ENCODE results near the gene MGST2. TPM values are rescaled to one million over a fixed set of nuclear protein-coding genes. Genes with fewer than 3 reads are reported as not detected.

MGST2 gene
- polyA plus RNA-seq, 1 experiment = 10.0 TPM

GRCh38 chr4:139660568-139661043 lies 5.0 kb upstream of the MGST2 start:
- Histone ChIP-seq H3K36me3 (ENCODE audit: control insufficient read depth, insufficient read depth, low read length) (no peaks in the 10 kb centered on the region), H3K27me3 (ENCODE audit: control insufficient read depth, insufficient read depth, low read length) (no peaks in the 10 kb centered on the region), H3K4me3 (ENCODE audit: low read depth, low read length) (no peak overlapping the region)
- ChIA-PET CTCF (interaction anchor here (1.0 to 1.1 kb wide), 2 partner anchors 58 to 163 kb away, joined by 3 to 5 read pairs; no protein-coding TSS in a partner anchor), POLR2A (no interaction called here)
- DNase-seq (ENCODE audit: low read depth) = no peak
- TF ChIP-seq CTCF (IDR thresholded peaks at IDR 0.05; ENCODE audit: insufficient read depth, low read depth, low read length) = no peak

GRCh38 chr4:139663561-139664138 lies 2.0 kb upstream of the MGST2 start:
- Histone ChIP-seq H3K27me3 (ENCODE audit: control insufficient read depth, insufficient read depth, low read length) (no peaks in the 10 kb centered on the region), H3K36me3 (ENCODE audit: control insufficient read depth, insufficient read depth, low read length) (no peaks in the 10 kb centered on the region), H3K4me3 (ENCODE audit: low read depth, low read length) (no peak overlapping the region)
- no peak for DNase-seq (ENCODE audit: low read depth)
- CTCF ChIA-PET = interaction anchor here (0.9 to 3.6 kb wide), 4 partner anchors 10 to 645 kb away, joined by 3 to 19 read pairs (median 3); no protein-coding TSS in a partner anchor
- POLR2A ChIA-PET = no interaction called here
- no peak for TF ChIP-seq CTCF (IDR thresholded peaks at IDR 0.05; ENCODE audit: insufficient read depth, low read depth, low read length)

- POLR2A ChIA-PET = no interaction called here
- Histone ChIP-seq H3K36me3 (ENCODE audit: control insufficient read depth, insufficient read depth, low read length) (no peaks in the 10 kb centered on the region), H3K27me3 (ENCODE audit: control insufficient read depth, insufficient read depth, low read length) (no peaks in the 10 kb centered on the region), H3K4me3 (ENCODE audit: low read depth, low read length) (no peak overlapping the region)
- TF ChIP-seq CTCF (IDR thresholded peaks at IDR 0.05; ENCODE audit: insufficient read depth, low read depth, low read length) = no peak
- CTCF ChIA-PET = interaction anchor here (0.9 to 3.6 kb wide), 4 partner anchors 9 to 644 kb away, joined by 3 to 19 read pairs (median 3); no protein-coding TSS in a partner anchor
- DNase-seq (ENCODE audit: low read depth) = no peak
These were observed 1.2 kb upstream of the MGST2 start for GRCh38 chr4:139664442-139664841.

- TF ChIP-seq CTCF (IDR thresholded peaks at IDR 0.05; ENCODE audit: insufficient read depth, low read depth, low read length) = no peak
- no peaks in the 10 kb centered on the region for H3K36me3 ChIP-seq (ENCODE audit: control insufficient read depth, insufficient read depth, low read length)
- CTCF ChIA-PET = interaction anchor here (1.5 to 3.6 kb wide), 3 partner anchors 8 to 63 kb away, joined by 3 to 19 read pairs (median 17); no protein-coding TSS in a partner anchor
- peak overlapping the region; percentile 44 for H3K4me3 ChIP-seq (ENCODE audit: low read depth, low read length)
- no peaks in the 10 kb centered on the region for H3K27me3 ChIP-seq (ENCODE audit: control insufficient read depth, insufficient read depth, low read length)
- POLR2A ChIA-PET = no interaction called here
- DNase-seq (ENCODE audit: low read depth) = no peak
These were observed 435 bp upstream of the MGST2 start for GRCh38 chr4:139665079-139665689.

GRCh38 chr4:139666735-139667281 lies 1.2 kb downstream of the MGST2 start:
- no peak for TF ChIP-seq CTCF (IDR thresholded peaks at IDR 0.05; ENCODE audit: insufficient read depth, low read depth, low read length)
- ChIA-PET CTCF (interaction anchor here (0.7 to 3.0 kb wide), 4 partner anchors 9 to 67 kb away, joined by 3 to 17 read pairs (median 4); no protein-coding TSS in a partner anchor), POLR2A (no interaction called here)
- Histone ChIP-seq H3K27me3 (ENCODE audit: control insufficient read depth, insufficient read depth, low read length) (no peaks in the 10 kb centered on the region), H3K4me3 (ENCODE audit: low read depth, low read length) (no peak overlapping the region), H3K36me3 (ENCODE audit: control insufficient read depth, insufficient read depth, low read length) (no peaks in the 10 kb centered on the region)
- no peak for DNase-seq (ENCODE audit: low read depth)
